Sigmoid colon (tissue), 4 donors: ENCODE results near the gene DLAT.

Source experiments
- EP300 ChIP-seq, 4 donors: sonication (generic); formaldehyde crosslinking; IDR thresholded peaks; one replicate each; pipeline ENCODE4 v1.6.1; 2017; ENCODE audit warnings: antibody characterized with exemption in 4 of 4
- POLR2A ChIP-seq, 2 donors: fragments of 450-650 bp; IDR thresholded peaks; one replicate each; pipeline ENCODE4 v1.6.1; 2016; ENCODE audit warnings: antibody characterized with exemption in 2 of 2, mild to moderate bottlenecking in 2 of 2, moderate library complexity in 2 of 2
- TF ChIP-seq, protein P1 (sequence below), 4 experiments: fragments of 450-650 bp in 3 of 4; fragments of 200-600 bp in 1 of 4; IDR thresholded peaks; one replicate each; pipeline ENCODE4 v1.5.1; 2016 to 2019; ENCODE audit warnings: antibody characterized with exemption in 4 of 4, mild to moderate bottlenecking in 3 of 4, moderate library complexity in 2 of 4

GRCh38 chr11:111983187-111983986 lies 41.8 kb upstream of the DLAT start:
- no peak for TF ChIP-seq POLR2A (IDR thresholded peaks at IDR 0.05)
- TF ChIP-seq, protein P1, sequence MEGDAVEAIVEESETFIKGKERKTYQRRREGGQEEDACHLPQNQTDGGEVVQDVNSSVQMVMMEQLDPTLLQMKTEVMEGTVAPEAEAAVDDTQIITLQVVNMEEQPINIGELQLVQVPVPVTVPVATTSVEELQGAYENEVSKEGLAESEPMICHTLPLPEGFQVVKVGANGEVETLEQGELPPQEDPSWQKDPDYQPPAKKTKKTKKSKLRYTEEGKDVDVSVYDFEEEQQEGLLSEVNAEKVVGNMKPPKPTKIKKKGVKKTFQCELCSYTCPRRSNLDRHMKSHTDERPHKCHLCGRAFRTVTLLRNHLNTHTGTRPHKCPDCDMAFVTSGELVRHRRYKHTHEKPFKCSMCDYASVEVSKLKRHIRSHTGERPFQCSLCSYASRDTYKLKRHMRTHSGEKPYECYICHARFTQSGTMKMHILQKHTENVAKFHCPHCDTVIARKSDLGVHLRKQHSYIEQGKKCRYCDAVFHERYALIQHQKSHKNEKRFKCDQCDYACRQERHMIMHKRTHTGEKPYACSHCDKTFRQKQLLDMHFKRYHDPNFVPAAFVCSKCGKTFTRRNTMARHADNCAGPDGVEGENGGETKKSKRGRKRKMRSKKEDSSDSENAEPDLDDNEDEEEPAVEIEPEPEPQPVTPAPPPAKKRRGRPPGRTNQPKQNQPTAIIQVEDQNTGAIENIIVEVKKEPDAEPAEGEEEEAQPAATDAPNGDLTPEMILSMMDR (IDR thresholded peaks at IDR 0.05), result no peak
- TF ChIP-seq EP300 (IDR thresholded peaks at IDR 0.05), result no peak
